ENCODE data around the gene YWHAQ.
"Not testable (repeated sequence)": the region's sequence is repeated elsewhere in the genome, so short reads cannot be mapped to it uniquely, and the experiment has no call there.

Gene YWHAQ

GRCh38 chr2:9637330-9637729 is 6.5 kb upstream of the YWHAQ start:
- no peak for DNase-seq

- DNase-seq, result no peak
Observed at GRCh38 chr2:9634133-9634532, 3.3 kb upstream of the YWHAQ start.

- no peak for DNase-seq
Observed at GRCh38 chr2:9631878-9632700, 1.3 kb upstream of the YWHAQ start.

- no peak for DNase-seq
Observed at GRCh38 chr2:9631553-9631819, 689 bp upstream of the YWHAQ start.

GRCh38 chr2:9630117-9630735 is 571 bp downstream of the YWHAQ start:
- peak; percentile 81 for DNase-seq

GRCh38 chr2:9629222-9630116 is 1.3 kb downstream of the YWHAQ start:
- no peak for DNase-seq

- DNase-seq, result no peak
Observed at GRCh38 chr2:9627310-9627709, 3.5 kb downstream of the YWHAQ start.

- no peak for DNase-seq
Observed at GRCh38 chr2:9623151-9623550, 7.6 kb downstream of the YWHAQ start.

- not testable (repeated sequence) for DNase-seq
Observed at GRCh38 chr2:9621655-9622054, 9.1 kb downstream of the YWHAQ start.

- no peak for DNase-seq
Observed at GRCh38 chr2:9618410-9618809, 12.4 kb downstream of the YWHAQ start.

GRCh38 chr2:9617749-9618148 is 13.0 kb downstream of the YWHAQ start:
- no peak for DNase-seq

GRCh38 chr2:9617296-9617695 is 13.5 kb downstream of the YWHAQ start:
- no peak for DNase-seq

GRCh38 chr2:9614562-9614961 is 16.2 kb downstream of the YWHAQ start:
- DNase-seq, result no peak

GRCh38 chr2:9613291-9613690 is 17.5 kb downstream of the YWHAQ start:
- no peak for DNase-seq

GRCh38 chr2:9611549-9611912 is 19.3 kb downstream of the YWHAQ start:
- DNase-seq, result not testable (repeated sequence)

- DNase-seq, result no peak
Observed at GRCh38 chr2:9610781-9611548, 19.8 kb downstream of the YWHAQ start.

- not testable (repeated sequence) for DNase-seq
Observed at GRCh38 chr2:9608491-9608890, 22.3 kb downstream of the YWHAQ start.

- no peak for DNase-seq
Observed at GRCh38 chr2:9602412-9602811, 28.4 kb downstream of the YWHAQ start.

- DNase-seq, result no peak
Observed at GRCh38 chr2:9601397-9601796, 29.4 kb downstream of the YWHAQ start.

GRCh38 chr2:9599430-9599829 is 31.4 kb downstream of the YWHAQ start:
- DNase-seq, result no peak

GRCh38 chr2:9596621-9597311 is 34.0 kb downstream of the YWHAQ start:
- no peak for DNase-seq

GRCh38 chr2:9595746-9596145 is 35.1 kb downstream of the YWHAQ start:
- no peak for DNase-seq
